Type B pancreatic cell (in vitro differentiated cells): ENCODE results near the gene CA7. TPM values are rescaled to one million over a fixed set of nuclear protein-coding genes. Genes with fewer than 3 reads are reported as not detected.
"Not testable (repeated sequence)": the region's sequence is repeated elsewhere in the genome, so short reads cannot be mapped to it uniquely, and the experiment has no call there.

ENCODE experiments used
- DNase-seq: peaks from one replicate; pipeline ENCODE4 v3.0.0; 2021; ENCODE audit warnings: mixed read lengths; ENCODE audit not compliant: unreplicated experiment; ENCODE audit errors: extremely low spot score
- H3K27ac Mint-ChIP-seq: 2 replicates; pipeline ENCODE4 v1.8.0; 2021; ENCODE audit warnings: mild to moderate bottlenecking, mixed read lengths
- H3K27me3 Mint-ChIP-seq: 2 replicates; pipeline ENCODE4 v1.8.0; 2021; ENCODE audit warnings: mixed read lengths
- H3K36me3 Mint-ChIP-seq: 2 replicates; pipeline ENCODE4 v1.8.0; 2021; ENCODE audit warnings: mixed read lengths
- H3K4me1 Mint-ChIP-seq: one replicate; pipeline ENCODE4 v1.8.0; 2021; ENCODE audit warnings: mixed read lengths; ENCODE audit not compliant: unreplicated experiment
- H3K4me3 Mint-ChIP-seq: 2 replicates; pipeline ENCODE4 v1.8.0; 2021; ENCODE audit warnings: mild to moderate bottlenecking, mixed read lengths
- H3K9me3 Mint-ChIP-seq: 2 replicates; pipeline ENCODE4 v1.8.0; 2021; ENCODE audit warnings: mixed read lengths
- total RNA-seq: library from RNA; stranded (reverse); gene quantifications from 2 replicates; pipeline ENCODE4 v1.2.1, GENCODE V29; 2021; ENCODE audit warnings: low replicate concordance
- TF ChIP-seq, protein P1 (sequence below): fragments of 200-600 bp; sonication (generic); conservative IDR thresholded peaks from 2 replicates; pipeline ENCODE4 v1.5.0; 2021; ENCODE audit warnings: antibody characterized with exemption, mild to moderate bottlenecking

Gene CA7
- total RNA-seq, 1 donor from 2014 or later: 0.70 TPM

GRCh38 chr16:66894055-66894454, 49.8 kb downstream of the CA7 start:
- peaks cover 4% of the 10 kb centered on the region for H3K36me3 Mint-ChIP-seq
- no peak overlapping the region for H3K27ac Mint-ChIP-seq
- peaks cover 4% of the 10 kb centered on the region for H3K4me1 Mint-ChIP-seq
- TF ChIP-seq, protein P1, sequence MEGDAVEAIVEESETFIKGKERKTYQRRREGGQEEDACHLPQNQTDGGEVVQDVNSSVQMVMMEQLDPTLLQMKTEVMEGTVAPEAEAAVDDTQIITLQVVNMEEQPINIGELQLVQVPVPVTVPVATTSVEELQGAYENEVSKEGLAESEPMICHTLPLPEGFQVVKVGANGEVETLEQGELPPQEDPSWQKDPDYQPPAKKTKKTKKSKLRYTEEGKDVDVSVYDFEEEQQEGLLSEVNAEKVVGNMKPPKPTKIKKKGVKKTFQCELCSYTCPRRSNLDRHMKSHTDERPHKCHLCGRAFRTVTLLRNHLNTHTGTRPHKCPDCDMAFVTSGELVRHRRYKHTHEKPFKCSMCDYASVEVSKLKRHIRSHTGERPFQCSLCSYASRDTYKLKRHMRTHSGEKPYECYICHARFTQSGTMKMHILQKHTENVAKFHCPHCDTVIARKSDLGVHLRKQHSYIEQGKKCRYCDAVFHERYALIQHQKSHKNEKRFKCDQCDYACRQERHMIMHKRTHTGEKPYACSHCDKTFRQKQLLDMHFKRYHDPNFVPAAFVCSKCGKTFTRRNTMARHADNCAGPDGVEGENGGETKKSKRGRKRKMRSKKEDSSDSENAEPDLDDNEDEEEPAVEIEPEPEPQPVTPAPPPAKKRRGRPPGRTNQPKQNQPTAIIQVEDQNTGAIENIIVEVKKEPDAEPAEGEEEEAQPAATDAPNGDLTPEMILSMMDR: no peak
- DNase-seq: no peak
- no peak overlapping the region for H3K4me3 Mint-ChIP-seq
- no peaks in the 10 kb centered on the region for H3K9me3 Mint-ChIP-seq
- no peaks in the 10 kb centered on the region for H3K27me3 Mint-ChIP-seq

GRCh38 chr16:66894948-66895688, 50.9 kb downstream of the CA7 start:
- Mint-ChIP-seq H3K4me3 (no peak overlapping the region), H3K27me3 (no peaks in the 10 kb centered on the region), H3K27ac (peak overlapping the region; percentile 69), H3K36me3 (peaks cover 4% of the 10 kb centered on the region), H3K9me3 (no peaks in the 10 kb centered on the region), H3K4me1 (peaks cover 12% of the 10 kb centered on the region)
- TF ChIP-seq, protein P1: peak; percentile 82
- no peak for DNase-seq

GRCh38 chr16:66895689-66895979, 51.4 kb downstream of the CA7 start:
- H3K27ac Mint-ChIP-seq: peak overlapping the region; percentile 87

GRCh38 chr16:66895999-66896398, 51.8 kb downstream of the CA7 start:
- no peak overlapping the region for H3K4me3 Mint-ChIP-seq
- no peaks in the 10 kb centered on the region for H3K9me3 Mint-ChIP-seq
- peaks cover 16% of the 10 kb centered on the region for H3K4me1 Mint-ChIP-seq
- peaks cover 3% of the 10 kb centered on the region for H3K36me3 Mint-ChIP-seq
- H3K27me3 Mint-ChIP-seq: no peaks in the 10 kb centered on the region
- TF ChIP-seq, protein P1: no peak
- DNase-seq: no peak
- H3K27ac Mint-ChIP-seq: peak overlapping the region; percentile 87

More at GRCh38 chr16:66895689-66895979, 51.4 kb downstream of the CA7 start:
- Mint-ChIP-seq H3K4me1 (peaks cover 16% of the 10 kb centered on the region), H3K9me3 (no peaks in the 10 kb centered on the region), H3K36me3 (peaks cover 4% of the 10 kb centered on the region), H3K27me3 (no peaks in the 10 kb centered on the region), H3K4me3 (no peak overlapping the region)
- TF ChIP-seq, protein P1: no peak
- DNase-seq: no peak

DNA sequence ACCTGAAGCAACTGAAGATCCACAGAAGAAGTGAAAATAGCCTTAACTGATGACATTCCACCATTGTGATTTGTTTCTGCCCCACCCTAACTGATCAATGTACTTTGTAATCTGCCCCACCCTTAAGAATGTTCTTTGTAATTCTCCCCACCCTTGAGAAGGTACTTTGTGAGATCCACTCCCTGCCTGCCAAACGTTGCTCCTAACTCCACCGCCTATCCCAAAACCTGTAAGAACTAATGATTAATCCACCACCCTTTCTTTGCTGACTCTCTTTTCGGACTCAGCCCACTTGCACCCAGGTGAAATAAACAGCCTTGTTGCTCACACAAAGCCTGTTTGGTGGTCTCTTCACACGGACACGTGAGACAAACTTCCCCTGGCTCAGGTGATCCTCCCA, 52.5 kb downstream of the CA7 start:
- H3K27me3 Mint-ChIP-seq, DNase-seq, H3K9me3 Mint-ChIP-seq, H3K36me3 Mint-ChIP-seq: not testable (repeated sequence)
- peak overlapping the region; percentile 87 for H3K27ac Mint-ChIP-seq
- peak overlapping the region; percentile 37 for H3K4me3 Mint-ChIP-seq
- peaks cover 16% of the 10 kb centered on the region for H3K4me1 Mint-ChIP-seq

- no peak overlapping the region for H3K4me3 Mint-ChIP-seq
- H3K27ac Mint-ChIP-seq: peak overlapping the region; percentile 57
- H3K27me3 Mint-ChIP-seq: no peaks in the 10 kb centered on the region
- TF ChIP-seq, protein P1: no peak
- H3K36me3 Mint-ChIP-seq: no peaks in the 10 kb centered on the region
- peaks cover 16% of the 10 kb centered on the region for H3K4me1 Mint-ChIP-seq
- H3K9me3 Mint-ChIP-seq: no peaks in the 10 kb centered on the region
- no peak for DNase-seq
These were observed 54.0 kb downstream of the CA7 start for GRCh38 chr16:66898207-66898606.
